ENCODE measurements around the gene GPR78. TPM values are rescaled to one million over a fixed set of nuclear protein-coding genes. Genes with fewer than 3 reads are reported as not detected.
A peak's percentile ranks its signal among the peaks of the same experiment; 100 is the strongest.

GPR78 gene
- total RNA-seq, 2 donors from 2014 or later, result 3.7 to 8.1 TPM

GRCh38 chr4:8547108-8547911 is 32.9 kb upstream of the GPR78 start:
- peak; percentile 79 for DNase-seq
- Mint-ChIP-seq H3K36me3 (ENCODE audit: low read depth) (no peaks in the 10 kb centered on the region), H3K27me3 (ENCODE audit: insufficient read depth) (no peaks in the 10 kb centered on the region), H3K9me3 (no peaks in the 10 kb centered on the region), H3K27ac (peak overlapping the region; percentile 71), H3K4me1 (peaks cover 8% of the 10 kb centered on the region), H3K4me3 (no peak overlapping the region)
- 74 to 76% methylated on average over 11 to 16 of the region's 16 CpGs for WGBS, 2 experiments (ENCODE audit: insufficient coverage in 1 of 2, insufficient read length in 1 of 2)
- H3K4me3 ChIP-seq (ENCODE audit: low read length), result no peak overlapping the region
- H3K9me3 ChIP-seq (ENCODE audit: control insufficient read depth, low read length), result no peaks in the 10 kb centered on the region
- H3K27ac ChIP-seq (ENCODE audit: low read depth, low read length), result no peak overlapping the region
- H3K36me3 ChIP-seq (ENCODE audit: control insufficient read depth, insufficient read depth, low read length), result no peaks in the 10 kb centered on the region
- peak; percentile 85 for TF ChIP-seq CTCF (conservative IDR thresholded peaks at IDR 0.05)
- H3K27me3 ChIP-seq (ENCODE audit: control insufficient read depth, insufficient read depth, low read length, poor library complexity, severe bottlenecking), result no peaks in the 10 kb centered on the region
- H3K9ac ChIP-seq (ENCODE audit: extremely low read depth, low read length, poor library complexity, severe bottlenecking), result no peak overlapping the region
- H3K4me1 ChIP-seq (ENCODE audit: control insufficient read depth, insufficient read depth, low read length), result peaks cover 9% of the 10 kb centered on the region

- Histone ChIP-seq H3K36me3 (ENCODE audit: control insufficient read depth, insufficient read depth, low read length) (no peaks in the 10 kb centered on the region), H3K4me1 (ENCODE audit: control insufficient read depth, insufficient read depth, low read length) (peaks cover 9% of the 10 kb centered on the region), H3K27ac (ENCODE audit: low read depth, low read length) (no peak overlapping the region), H3K9me3 (ENCODE audit: control insufficient read depth, low read length) (no peaks in the 10 kb centered on the region), H3K9ac (ENCODE audit: extremely low read depth, low read length, poor library complexity, severe bottlenecking) (no peak overlapping the region), H3K4me3 (ENCODE audit: low read length) (no peak overlapping the region), H3K27me3 (ENCODE audit: control insufficient read depth, insufficient read depth, low read length, poor library complexity, severe bottlenecking) (no peaks in the 10 kb centered on the region)
- no peaks in the 10 kb centered on the region for H3K9me3 Mint-ChIP-seq
- WGBS, 2 experiments (ENCODE audit: insufficient coverage in 1 of 2, insufficient read length in 1 of 2), result 95 to 98% methylated on average over 12 to 16 of the region's 16 CpGs
- peaks cover 8% of the 10 kb centered on the region for H3K4me1 Mint-ChIP-seq
- H3K27me3 Mint-ChIP-seq (ENCODE audit: insufficient read depth), result no peaks in the 10 kb centered on the region
- H3K27ac Mint-ChIP-seq, result no peak overlapping the region
- peak; percentile 45 for DNase-seq
- no peak overlapping the region for H3K4me3 Mint-ChIP-seq
- no peaks in the 10 kb centered on the region for H3K36me3 Mint-ChIP-seq (ENCODE audit: low read depth)
- TF ChIP-seq CTCF (conservative IDR thresholded peaks at IDR 0.05), result no peak
Measured at GRCh38 chr4:8547912-8548730, 32.1 kb upstream of the GPR78 start.

- Mint-ChIP-seq H3K4me3 (no peak overlapping the region), H3K27me3 (ENCODE audit: insufficient read depth) (no peaks in the 10 kb centered on the region), H3K36me3 (ENCODE audit: low read depth) (no peaks in the 10 kb centered on the region), H3K27ac (no peak overlapping the region), H3K9me3 (no peaks in the 10 kb centered on the region), H3K4me1 (peaks cover 8% of the 10 kb centered on the region)
- H3K9me3 ChIP-seq (ENCODE audit: control insufficient read depth, low read length), result no peaks in the 10 kb centered on the region
- no peaks in the 10 kb centered on the region for H3K27me3 ChIP-seq (ENCODE audit: control insufficient read depth, insufficient read depth, low read length, poor library complexity, severe bottlenecking)
- peak; percentile 47 for DNase-seq
- 87 to 89% methylated on average over 5 to 12 of the region's 14 CpGs for WGBS, 2 experiments (ENCODE audit: insufficient coverage in 1 of 2, insufficient read length in 1 of 2)
- no peak overlapping the region for H3K9ac ChIP-seq (ENCODE audit: extremely low read depth, low read length, poor library complexity, severe bottlenecking)
- H3K4me3 ChIP-seq (ENCODE audit: low read length), result no peak overlapping the region
- no peak overlapping the region for H3K27ac ChIP-seq (ENCODE audit: low read depth, low read length)
- peaks cover 9% of the 10 kb centered on the region for H3K4me1 ChIP-seq (ENCODE audit: control insufficient read depth, insufficient read depth, low read length)
- no peaks in the 10 kb centered on the region for H3K36me3 ChIP-seq (ENCODE audit: control insufficient read depth, insufficient read depth, low read length)
- no peak for TF ChIP-seq CTCF (conservative IDR thresholded peaks at IDR 0.05)
Measured at GRCh38 chr4:8548731-8549351, 31.4 kb upstream of the GPR78 start.

Measured in endodermal cell (in vitro differentiated cells).